Measurements from ENCODE around the gene CCDC70. TPM values are rescaled to one million over a fixed set of nuclear protein-coding genes. Genes with fewer than 3 reads are reported as not detected.

CCDC70 gene
- total and polyA plus RNA-seq, 2 of the 8 experiments (the other 6 are each of a cell fraction or from before 2014, with no cell fraction given): not detected

DNA sequence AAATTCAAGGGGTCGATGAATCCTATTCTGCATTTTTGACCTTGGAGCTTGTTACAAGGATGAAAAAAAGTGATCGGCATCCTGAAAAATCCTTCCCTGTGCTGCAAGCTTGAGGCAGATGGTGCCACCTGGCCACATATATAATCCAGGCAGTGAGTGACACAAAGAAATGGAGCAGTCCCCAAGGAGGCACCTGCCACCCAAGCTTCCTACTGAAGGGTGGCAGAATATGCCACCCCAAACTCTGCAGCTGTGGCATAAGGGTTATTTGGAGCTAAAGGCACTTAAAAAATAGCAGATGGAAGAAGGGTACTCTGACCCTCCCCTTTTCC lies 32.2 kb upstream of the CCDC70 start:
- no peak overlapping the region for H3K9ac ChIP-seq (replicated peaks in 1 of 4; ENCODE audit: extremely low read depth in 1 of 4, low read depth in 3 of 4, low read length in 3 of 4)
- H2BK5ac ChIP-seq (ENCODE audit: low read depth, low read length): no peak overlapping the region
- no peak overlapping the region for H3K23ac ChIP-seq (ENCODE audit: insufficient read length)
- H3K56ac ChIP-seq (replicated peaks; ENCODE audit: insufficient read length, low read depth, low read length): no peak overlapping the region
- no peak overlapping the region for H3K14ac ChIP-seq (ENCODE audit: insufficient read length)
- H3K4me2 ChIP-seq (ENCODE audit: insufficient read depth in 1 of 2, low read depth in 2 of 2, low read length in 2 of 2): no peak overlapping the region
- no peaks in the 10 kb centered on the region for H3K23me2 ChIP-seq (ENCODE audit: low read depth, low read length)
- no peak overlapping the region for H2AFZ ChIP-seq (ENCODE audit: low read length)
- no peak overlapping the region for H3K18ac ChIP-seq (ENCODE audit: extremely low read depth, low read length)
- no peak for DNase-seq (ENCODE audit: low read depth in 1 of 2, low spot score in 2 of 2)
- no peak overlapping the region for H2BK15ac ChIP-seq (ENCODE audit: low read length)
- H4K5ac ChIP-seq (ENCODE audit: insufficient read length, low read depth, low read length): no peak overlapping the region
- H3K9me3 ChIP-seq (ENCODE audit: insufficient read depth in 2 of 2, low read depth in 1 of 2, low read length in 1 of 2): no peaks in the 10 kb centered on the region
- no peak overlapping the region for H4K91ac ChIP-seq (replicated peaks; ENCODE audit: insufficient read length, low read length)
- H3K27me3 ChIP-seq (replicated peaks in 1 of 4; ENCODE audit: control insufficient read depth in 3 of 4, extremely low read depth in 1 of 4, insufficient read depth in 3 of 4, low read length in 3 of 4): no peaks in the 10 kb centered on the region
- H3K4ac ChIP-seq (replicated peaks; ENCODE audit: insufficient read length, low read depth, low read length): no peak overlapping the region
- H2BK20ac ChIP-seq (ENCODE audit: low read length): no peak overlapping the region
- no peak overlapping the region for H2BK120ac ChIP-seq (replicated peaks; ENCODE audit: low read depth, low read length)
- H2AK5ac ChIP-seq (ENCODE audit: low read depth, low read length): no peak overlapping the region
- no peak for FAIRE-seq
- no peak overlapping the region for H3K4me3 ChIP-seq (ENCODE audit: extremely low read depth in 1 of 4, insufficient read depth in 2 of 4, low read depth in 3 of 4, low read length in 4 of 4)
- no peaks in the 10 kb centered on the region for H4K20me1 ChIP-seq (replicated peaks in 1 of 2; ENCODE audit: control insufficient read depth in 1 of 2, insufficient read depth in 2 of 2, low read length in 2 of 2)
- 94% methylated on average over 2 of the region's 2 CpGs; no CpG with 5 or more reads in 1 of the 2 experiments for WGBS, 2 experiments (ENCODE audit: extremely low coverage in 1 of 2, insufficient coverage in 1 of 2, insufficient read length in 1 of 2, insufficient replicate concordance in 2 of 2, low coverage in 1 of 2, low lambda C conversion rate in 2 of 2, missing lambda C conversion rate in 1 of 2)
- no peaks in the 10 kb centered on the region for H3K79me2 ChIP-seq (ENCODE audit: control insufficient read depth in 1 of 2, insufficient read depth in 2 of 2, low read length in 2 of 2)
- ChIA-PET CTCF (ENCODE audit: partially characterized antibody) (interaction anchor here (1.0 to 11.2 kb wide), 3 partner anchors 9 to 17 kb away, joined by 4 to 98 read pairs (median 5); no protein-coding TSS in a partner anchor), POLR2A (ENCODE audit: partially characterized antibody) (no interaction called here)
- no peak overlapping the region for H4K8ac ChIP-seq (ENCODE audit: extremely low read depth, insufficient read depth, low read length)
- no peaks in the 10 kb centered on the region for H3K79me1 ChIP-seq (ENCODE audit: low read depth, low read length)
- no peak overlapping the region for H3K27ac ChIP-seq (ENCODE audit: low read depth, low read length)
- H2BK12ac ChIP-seq (ENCODE audit: low read depth, low read length): no peak overlapping the region
- no peaks in the 10 kb centered on the region for H3K4me1 ChIP-seq (replicated peaks in 1 of 4; ENCODE audit: control insufficient read depth in 3 of 4, insufficient read depth in 4 of 4, low read length in 3 of 4)
- no peaks in the 10 kb centered on the region; a peak in 1 of 8 replicates for H3K36me3 ChIP-seq (ENCODE audit: control insufficient read depth in 2 of 4, insufficient read depth in 4 of 4, low read length in 3 of 4)
- TF ChIP-seq CHD7 (IDR thresholded peaks at IDR 0.05; ENCODE audit: insufficient replicate concordance, low read length): no peak

Data from H1 (cell line).